Measurements from ENCODE around the gene MT1G. TPM values are rescaled to one million over a fixed set of nuclear protein-coding genes. Genes with fewer than 3 reads are reported as not detected.

The MT1G gene
- total RNA-seq, 4 donors from 2014 or later = 410 to 930 (median 704) TPM

GRCh38 chr16:56662357-56663354 is 5.2 kb downstream of the MT1G start:
- TF ChIP-seq POLR2A (IDR thresholded peaks at IDR 0.05) (no peak), CTCF (IDR thresholded peaks at IDR 0.05) (no peak)
- Histone ChIP-seq H3K36me3 (no peaks in the 10 kb centered on the region), H3K4me1 (peaks cover 12 to 16% of the 10 kb centered on the region in 2 donors), H3K27ac (no peak overlapping the region), H3K9me3 (no peaks in the 10 kb centered on the region), H3K4me3 (replicated peaks in 1 of 3) (no peak overlapping the region), H3K27me3 (no peaks in the 10 kb centered on the region)
- intact Hi-C loops (cut with DNase I) = no loop called here
- 29 to 31% methylated on average over 28 to 31 of the region's 48 CpGs for WGBS, 2 donors
- no peak for DNase-seq

GRCh38 chr16:56658327-56658875 is 9.5 kb downstream of the MT1G start:
- Histone ChIP-seq H3K4me1 (peaks cover 8 to 12% of the 10 kb centered on the region in 2 donors), H3K36me3 (no peaks in the 10 kb centered on the region), H3K9me3 (no peaks in the 10 kb centered on the region), H3K27ac (peak overlapping the region; percentile 64 to 72 (median 66)), H3K27me3 (no peaks in the 10 kb centered on the region), H3K4me3 (replicated peaks in 1 of 3) (peak overlapping the region; percentile 11 to 51 (median 46))
- no peak for TF ChIP-seq CTCF (IDR thresholded peaks at IDR 0.05)
- intact Hi-C loops (cut with DNase I) = no loop called here
- WGBS, 2 donors = 22% methylated on average over 6 to 10 of the region's 10 CpGs
- DNase-seq = peak in 1 of 2 donors; percentile 68

- TF ChIP-seq CTCF (IDR thresholded peaks at IDR 0.05) = peak in 2 of 6 experiments; percentile 7 to 19
- peak; percentile 21 to 87 for TF ChIP-seq POLR2A (IDR thresholded peaks at IDR 0.05)
- 1% methylated on average over 21 to 33 of the region's 46 CpGs for WGBS, 2 donors
- no peaks in the 10 kb centered on the region for H3K9me3 ChIP-seq
- peak; percentile 99 for DNase-seq
- H3K4me1 ChIP-seq = peaks cover 8 to 12% of the 10 kb centered on the region in 2 donors
- H3K27ac ChIP-seq = peak within 1 kb of the TSS; percentile 64 to 72 (median 70)
- intact Hi-C loops (cut with DNase I) = no loop called here
- H3K27me3 ChIP-seq = no peaks in the 10 kb centered on the region
- H3K4me3 ChIP-seq (replicated peaks in 1 of 3) = peak within 1 kb of the TSS; percentile 11 to 51 (median 46)
- H3K36me3 ChIP-seq = no peaks in the 10 kb centered on the region
These were observed 10.1 kb downstream of the MT1G start, which contains the start of gene MT1F for GRCh38 chr16:56657555-56658326. MT1F (plus strand) TSS chr16:56657959; CDS start chr16:56658059, 100 bp downstream.

GRCh38 chr16:56653218-56653617 is 14.6 kb downstream of the MT1G start:
- 78 to 88% methylated on average over 7 of the region's 7 CpGs for WGBS, 2 donors
- peaks cover 0 to under 1% of the 10 kb centered on the region in 2 donors for H3K4me1 ChIP-seq
- H3K4me3 ChIP-seq (replicated peaks in 1 of 3) = no peak overlapping the region
- intact Hi-C loops (cut with DNase I) = no loop called here
- no peak for TF ChIP-seq POLR2A (IDR thresholded peaks at IDR 0.05)
- no peak for TF ChIP-seq CTCF (IDR thresholded peaks at IDR 0.05)
- no peaks in the 10 kb centered on the region for H3K36me3 ChIP-seq
- no peaks in the 10 kb centered on the region for H3K27me3 ChIP-seq
- DNase-seq = no peak
- no peak overlapping the region for H3K27ac ChIP-seq
- H3K9me3 ChIP-seq = no peaks in the 10 kb centered on the region

Data from thyroid gland (tissue), 4 donors.